H9 (cell line): ENCODE data around the gene SGIP1. TPM values are rescaled to one million over a fixed set of nuclear protein-coding genes. Genes with fewer than 3 reads are reported as not detected.

Source experiments
- DNase-seq: peaks from one replicate; pipeline ENCODE4 v3.0.0-alpha.2; 2017
- H2AFZ ChIP-seq: one replicate; pipeline ENCODE4 v1.6.1; 2013; ENCODE audit warnings: mild to moderate bottlenecking, low read length, control low read depth, moderate library complexity
- H2AK5ac ChIP-seq: 2 replicates; pipeline ENCODE4 v1.6.1; 2013; ENCODE audit warnings: low read length, control low read depth, mixed read lengths; ENCODE audit not compliant: insufficient read length
- H2BK120ac ChIP-seq: one replicate; pipeline ENCODE4 v1.6.1; 2013; ENCODE audit warnings: low read depth, mild to moderate bottlenecking, low read length, control low read depth, inconsistent platforms; ENCODE audit not compliant: poor library complexity, severe bottlenecking
- H2BK12ac ChIP-seq: 2 replicates; pipeline ENCODE4 v1.6.1; 2013; ENCODE audit warnings: low read length, control low read depth, mixed read lengths, low read depth; ENCODE audit not compliant: insufficient read length
- H2BK15ac ChIP-seq: 2 replicates; pipeline ENCODE4 v1.6.1; 2013; ENCODE audit warnings: low read depth, low read length, control low read depth
- H2BK20ac ChIP-seq: one replicate; pipeline ENCODE4 v1.6.1; 2013; ENCODE audit warnings: low read depth, mild to moderate bottlenecking, low read length, control low read depth, inconsistent platforms; ENCODE audit not compliant: poor library complexity, severe bottlenecking
- H2BK5ac ChIP-seq: 2 replicates; pipeline ENCODE4 v1.6.1; 2013; ENCODE audit warnings: low read length, control low read depth, mixed read lengths; ENCODE audit not compliant: insufficient read length
- H3K14ac ChIP-seq: 2 replicates; pipeline ENCODE4 v1.6.1; 2013; ENCODE audit warnings: low read length, control low read depth; ENCODE audit not compliant: insufficient read depth
- H3K18ac ChIP-seq: 2 replicates; pipeline ENCODE4 v1.6.1; 2013; ENCODE audit warnings: low read depth, mild to moderate bottlenecking, mixed read lengths, low read length, control low read depth; ENCODE audit not compliant: insufficient read length
- H3K23ac ChIP-seq: 2 replicates; pipeline ENCODE4 v1.6.1; 2013; ENCODE audit warnings: low read length, control low read depth, mixed read lengths, low read depth; ENCODE audit not compliant: insufficient read length
- H3K23me2 ChIP-seq: 2 replicates; pipeline ENCODE4 v1.6.1; 2013; ENCODE audit warnings: low read depth, mild to moderate bottlenecking, mixed read lengths, low read length, control low read depth; ENCODE audit not compliant: insufficient read length, poor library complexity, severe bottlenecking
- H3K27ac ChIP-seq: 2 replicates; pipeline ENCODE4 v1.5.1; 2013; ENCODE audit warnings: low read length, control low read depth, mixed read lengths, low read depth; ENCODE audit not compliant: insufficient read length
- H3K27me3 ChIP-seq: 2 replicates; pipeline ENCODE4 v1.6.1; 2013; ENCODE audit warnings: low read length, control low read depth, inconsistent platforms; ENCODE audit not compliant: insufficient read depth
- H3K4ac ChIP-seq: 2 replicates; pipeline ENCODE4 v1.6.1; 2013; ENCODE audit warnings: low read depth, mild to moderate bottlenecking, control low read depth, inconsistent platforms, low read length, moderate library complexity
- H3K4me1 ChIP-seq: 2 replicates; pipeline ENCODE4 v1.6.1; 2013; ENCODE audit warnings: low read length, control low read depth, inconsistent platforms; ENCODE audit not compliant: insufficient read depth
- H3K4me2 ChIP-seq: 2 replicates; pipeline ENCODE4 v1.6.1; 2013; ENCODE audit warnings: low read length, control low read depth, mixed read lengths; ENCODE audit not compliant: insufficient read length, insufficient read depth
- H3K56ac ChIP-seq: 2 replicates; pipeline ENCODE4 v1.6.1; 2013; ENCODE audit warnings: low read depth, mild to moderate bottlenecking, mixed read lengths, low read length, control low read depth; ENCODE audit not compliant: insufficient read length
- H3K79me1 ChIP-seq: 2 replicates; pipeline ENCODE4 v1.6.1; 2013; ENCODE audit warnings: low read depth, mild to moderate bottlenecking, moderate library complexity, low read length, control low read depth, inconsistent platforms; ENCODE audit not compliant: insufficient read depth, poor library complexity, severe bottlenecking
- H3K79me2 ChIP-seq: 2 replicates; pipeline ENCODE4 v1.6.1; 2013; ENCODE audit warnings: low read length, control low read depth, inconsistent platforms; ENCODE audit not compliant: insufficient read depth
- H3K9ac ChIP-seq: 2 replicates; pipeline ENCODE4 v1.6.1; 2013; ENCODE audit warnings: low read length, control low read depth, mixed read lengths; ENCODE audit not compliant: insufficient read length; ENCODE audit errors: extremely low read depth
- H3K9me3 ChIP-seq: one replicate; pipeline ENCODE4 v1.6.1; 2013; ENCODE audit warnings: low read depth, low read length, inconsistent platforms; ENCODE audit not compliant: control insufficient read depth
- H3T11ph ChIP-seq: one replicate; pipeline ENCODE4 v1.6.1; 2013; ENCODE audit warnings: mild to moderate bottlenecking, low read length, control low read depth, inconsistent platforms
- H4K20me1 ChIP-seq: one replicate; pipeline ENCODE4 v1.6.1; 2013; ENCODE audit not compliant: control insufficient read depth, insufficient read length, insufficient read depth
- H4K5ac ChIP-seq: 2 replicates; pipeline ENCODE4 v1.6.1; 2013; ENCODE audit warnings: low read depth, mild to moderate bottlenecking, mixed read lengths, low read length, control low read depth; ENCODE audit not compliant: insufficient read length
- H4K8ac ChIP-seq: replicated peaks from 2 replicates; pipeline ENCODE4 v1.6.1; 2013; ENCODE audit warnings: low read length, control low read depth, mixed read lengths, low read depth; ENCODE audit not compliant: insufficient read length
- H4K91ac ChIP-seq: 2 replicates; pipeline ENCODE4 v1.6.1; 2013; ENCODE audit warnings: low read depth, mild to moderate bottlenecking, moderate library complexity, mixed read lengths, low read length, control low read depth; ENCODE audit not compliant: insufficient read length
- H3K27ac Mint-ChIP-seq, 3 experiments: 2 replicates in 2 of 3; 3 replicates in 1 of 3; pipeline ENCODE4 v1.8.0; 2020 to 2021; ENCODE audit warnings: mixed read lengths in 3 of 3, mild to moderate bottlenecking in 1 of 3, moderate library complexity in 1 of 3
- H3K27me3 Mint-ChIP-seq: 2 replicates; pipeline ENCODE4 v1.8.0; 2021; ENCODE audit warnings: low read depth, mild to moderate bottlenecking, moderate library complexity, mixed read lengths
- H3K36me3 Mint-ChIP-seq, 3 experiments: 2 replicates in 2 of 3; 3 replicates in 1 of 3; pipeline ENCODE4 v1.8.0; 2020 to 2021; ENCODE audit warnings: low read depth in 3 of 3, mixed read lengths in 3 of 3; ENCODE audit not compliant: insufficient read depth in 1 of 3
- H3K4me1 Mint-ChIP-seq, 2 experiments: 2 replicates each; pipeline ENCODE4 v1.8.0; 2020; ENCODE audit warnings: mixed read lengths in 2 of 2
- H3K4me3 Mint-ChIP-seq, 2 experiments: 2 replicates in 1 of 2; 3 replicates in 1 of 2; pipeline ENCODE4 v1.8.0; 2020 to 2021; ENCODE audit warnings: mild to moderate bottlenecking in 2 of 2, mixed read lengths in 2 of 2, moderate library complexity in 1 of 2
- H3K9me3 Mint-ChIP-seq, 2 experiments: 2 replicates in 1 of 2; 3 replicates in 1 of 2; pipeline ENCODE4 v1.8.0; 2020; ENCODE audit warnings: mild to moderate bottlenecking in 2 of 2, mixed read lengths in 2 of 2, moderate library complexity in 1 of 2
- WGBS: extraction: QIAGEN DNeasy Blood & Tissue Kit; methylation state at CpG from one replicate; pipeline ENCODE4 v1.1.7; 2013; ENCODE audit warnings: missing lambda C conversion rate, low lambda C conversion rate, mixed read lengths; ENCODE audit not compliant: insufficient read length; ENCODE audit errors: extremely low coverage; 5-methylcytosine and 5-hydroxymethylcytosine counted together
- total RNA-seq: library from RNA; stranded (reverse); gene quantifications from 2 replicates; pipeline ENCODE4 v1.2.1, GENCODE V29; 2021
- TF ChIP-seq, protein P1 (sequence below): fragments of 200-600 bp; sonication (generic); conservative IDR thresholded peaks from 3 replicates; pipeline ENCODE4 v1.8.0; 2021; ENCODE audit warnings: antibody characterized with exemption, mild to moderate bottlenecking

Gene SGIP1
- total RNA-seq, 1 experiment from 2014 or later = 1.5 TPM

DNA sequence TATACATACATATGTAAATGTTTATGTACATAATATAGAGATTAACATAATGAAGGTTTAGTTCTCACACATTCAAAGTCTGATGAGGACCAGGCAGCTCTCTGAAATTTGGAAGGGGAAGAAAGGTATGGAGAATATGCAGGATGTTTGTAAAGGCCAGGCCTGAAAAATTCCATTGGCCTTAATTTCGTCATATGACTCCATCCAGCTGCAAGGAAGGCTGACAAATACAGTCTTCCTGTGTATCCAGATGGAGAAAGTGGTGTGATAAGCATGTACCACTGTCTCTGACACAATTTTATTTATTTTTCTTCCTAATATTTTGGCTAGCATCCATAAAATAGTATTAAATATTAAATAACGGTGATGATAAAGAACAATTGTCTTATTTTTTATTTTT is 6.3 kb upstream of the SGIP1 start:
- H3T11ph ChIP-seq = no peak overlapping the region
- H4K91ac ChIP-seq = no peak overlapping the region
- H3K23ac ChIP-seq = no peak overlapping the region
- no peak overlapping the region for H3K4ac ChIP-seq
- H2BK15ac ChIP-seq = no peak overlapping the region
- no peaks in the 10 kb centered on the region for H4K20me1 ChIP-seq
- no peak overlapping the region for H3K27ac ChIP-seq
- H3K9ac ChIP-seq = no peak overlapping the region
- H3K4me1 ChIP-seq = peaks cover 5% of the 10 kb centered on the region
- no peak overlapping the region for H3K4me2 ChIP-seq
- no peak overlapping the region for H2BK20ac ChIP-seq
- no peak overlapping the region for H2AK5ac ChIP-seq
- TF ChIP-seq, protein P1, sequence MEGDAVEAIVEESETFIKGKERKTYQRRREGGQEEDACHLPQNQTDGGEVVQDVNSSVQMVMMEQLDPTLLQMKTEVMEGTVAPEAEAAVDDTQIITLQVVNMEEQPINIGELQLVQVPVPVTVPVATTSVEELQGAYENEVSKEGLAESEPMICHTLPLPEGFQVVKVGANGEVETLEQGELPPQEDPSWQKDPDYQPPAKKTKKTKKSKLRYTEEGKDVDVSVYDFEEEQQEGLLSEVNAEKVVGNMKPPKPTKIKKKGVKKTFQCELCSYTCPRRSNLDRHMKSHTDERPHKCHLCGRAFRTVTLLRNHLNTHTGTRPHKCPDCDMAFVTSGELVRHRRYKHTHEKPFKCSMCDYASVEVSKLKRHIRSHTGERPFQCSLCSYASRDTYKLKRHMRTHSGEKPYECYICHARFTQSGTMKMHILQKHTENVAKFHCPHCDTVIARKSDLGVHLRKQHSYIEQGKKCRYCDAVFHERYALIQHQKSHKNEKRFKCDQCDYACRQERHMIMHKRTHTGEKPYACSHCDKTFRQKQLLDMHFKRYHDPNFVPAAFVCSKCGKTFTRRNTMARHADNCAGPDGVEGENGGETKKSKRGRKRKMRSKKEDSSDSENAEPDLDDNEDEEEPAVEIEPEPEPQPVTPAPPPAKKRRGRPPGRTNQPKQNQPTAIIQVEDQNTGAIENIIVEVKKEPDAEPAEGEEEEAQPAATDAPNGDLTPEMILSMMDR = no peak
- H4K8ac ChIP-seq = no peak overlapping the region
- no peak overlapping the region for H4K5ac ChIP-seq
- DNase-seq = no peak
- H3K56ac ChIP-seq = no peak overlapping the region
- no CpG with 5 or more reads among the region's 2 CpGs for WGBS
- no peaks in the 10 kb centered on the region for H3K79me2 ChIP-seq
- no peak overlapping the region for H3K18ac ChIP-seq
- no peak overlapping the region for H2AFZ ChIP-seq
- peaks cover 24 to 29% of the 10 kb centered on the region in 2 experiments for H3K4me1 Mint-ChIP-seq
- no peak overlapping the region for H2BK5ac ChIP-seq
- no peak overlapping the region for H3K14ac ChIP-seq
- H3K36me3 Mint-ChIP-seq = no peaks in the 10 kb centered on the region
- H3K23me2 ChIP-seq = peaks cover 2% of the 10 kb centered on the region
- peaks cover 3% of the 10 kb centered on the region; the same call in 1 of the 2 replicates for H3K27me3 ChIP-seq
- H2BK120ac ChIP-seq = no peak overlapping the region
- H3K9me3 ChIP-seq = no peaks in the 10 kb centered on the region
- no peak overlapping the region for H3K4me3 Mint-ChIP-seq
- H3K27ac Mint-ChIP-seq = no peak overlapping the region; a peak in 1 of 7 replicates
- no peak overlapping the region for H2BK12ac ChIP-seq
- H3K79me1 ChIP-seq = no peaks in the 10 kb centered on the region
- H3K9me3 Mint-ChIP-seq = peaks cover 0 to 2% of the 10 kb centered on the region in 2 experiments; a peak in 1 of 5 replicates
- peaks cover 16% of the 10 kb centered on the region for H3K27me3 Mint-ChIP-seq
